ENCODE results near the gene CFAP65. TPM values are rescaled to one million over a fixed set of nuclear protein-coding genes. Genes with fewer than 3 reads are reported as not detected.

Gene CFAP65
- total and polyA plus RNA-seq, 2 of the 4 experiments (the other 2 are of a cell fraction): not detected

- Histone ChIP-seq H4K8ac (ENCODE audit: low read depth in 2 of 2, low read length in 2 of 2) (no peak overlapping the region), H3K27ac (ENCODE audit: insufficient read depth, low read length) (no peak overlapping the region), H3K23ac (ENCODE audit: low read depth, low read length) (no peak overlapping the region), H3K14ac (replicated peaks; ENCODE audit: low read depth, low read length) (no peak overlapping the region), H2AFZ (replicated peaks; ENCODE audit: low read length, poor library complexity) (no peak overlapping the region), H3K4me1 (ENCODE audit: control insufficient read depth, insufficient read depth, low read length) (0 out of 2 replicates have a peak, but pooled peaks cover 2% of the 10 kb centered on the region), H3K79me1 (ENCODE audit: low read depth in 1 of 2, low read length in 2 of 2) (no peaks in the 10 kb centered on the region), H2AK9ac (replicated peaks; ENCODE audit: low read depth, low read length, poor library complexity) (no peak overlapping the region), H3K56ac (ENCODE audit: extremely low read depth, insufficient read depth, low read length) (no peak overlapping the region), H2BK20ac (ENCODE audit: low read depth, low read length) (no peak overlapping the region), H2BK15ac (ENCODE audit: low read depth, low read length) (no peak overlapping the region), H3K4me2 (ENCODE audit: low read depth, low read length) (no peak overlapping the region), H3K4ac (ENCODE audit: low read depth, low read length) (no peak overlapping the region), H3K27me3 (ENCODE audit: control insufficient read depth, insufficient read depth, low read length) (no peaks in the 10 kb centered on the region; the same call in none of the 2 replicates), H3K9me3 (ENCODE audit: control insufficient read depth, insufficient read depth, low read length) (no peaks in the 10 kb centered on the region), H3K9me1 (ENCODE audit: insufficient read depth, low read length) (peaks cover 4% of the 10 kb centered on the region; the same call in 1 of the 2 replicates), H4K91ac (ENCODE audit: insufficient read depth, low read depth, low read length) (no peak overlapping the region), H4K5ac (ENCODE audit: low read depth, low read length) (no peak overlapping the region), H3K18ac (ENCODE audit: low read depth, low read length) (no peak overlapping the region), H4K20me1 (ENCODE audit: insufficient read depth, low read length) (peaks cover 12% of the 10 kb centered on the region; the same call in 1 of the 2 replicates), H3K36me3 (ENCODE audit: control insufficient read depth, insufficient read depth, low read length) (peaks cover 11% of the 10 kb centered on the region), H2AK5ac (ENCODE audit: low read depth, low read length) (no peak overlapping the region), H2BK120ac (ENCODE audit: low read depth, low read length) (no peak overlapping the region), H3K4me3 (ENCODE audit: insufficient read depth, low read depth, low read length) (no peak overlapping the region), H2BK5ac (ENCODE audit: low read depth, low read length, poor library complexity, severe bottlenecking) (no peak overlapping the region), H3K9ac (ENCODE audit: low read depth, low read length) (no peak overlapping the region)
- ATAC-seq (ENCODE audit: low read depth): no peak
- TF ChIP-seq POLR2A (IDR thresholded peaks at IDR 0.05; ENCODE audit: low read depth, low read length) (no peak), BHLHE40 (IDR thresholded peaks at IDR 0.05; ENCODE audit: low read depth, low read length) (no peak), CEBPB (IDR thresholded peaks at IDR 0.05; ENCODE audit: low read depth, low read length) (no peak)
- in situ Hi-C loops (cut with MboI; ENCODE audit: low sequenced_read_pairs) (no loop called here), dilution Hi-C loops (cut with HindIII; ENCODE audit: low sequenced_read_pairs, unreplicated experiment) (no loop called here), intact Hi-C loops (cut with micrococcal nuclease) (no loop called here)
- POLR2A ChIA-PET (ENCODE audit: unreplicated experiment): no interaction called here
- CTCF ChIA-PET: interaction anchor here (0.7 kb wide), 1 partner anchor 21 kb away, joined by 3 read pairs; no protein-coding TSS in a partner anchor
- BruUV-seq (replicated peaks): no TSS peak
- DNase-seq: no peak
- WGBS, 2 experiments (ENCODE audit: extremely low coverage in 2 of 2, insufficient read length in 1 of 2): 100% methylated on average over 2 of the region's 4 CpGs; no CpG with 5 or more reads in 1 of the 2 experiments
These were observed 37.6 kb upstream of the CFAP65 start for GRCh38 chr2:219078951-219079350.

Data from IMR-90 (cell line).